Measurements from ENCODE around the gene MYL5. TPM values are rescaled to one million over a fixed set of nuclear protein-coding genes. Genes with fewer than 3 reads are reported as not detected.

MYL5 gene
- total and polyA plus RNA-seq, 2 of the 13 experiments (the other 11 are each of a cell fraction or from before 2014, with no cell fraction given) = 6.5 to 16.0 TPM

DNA sequence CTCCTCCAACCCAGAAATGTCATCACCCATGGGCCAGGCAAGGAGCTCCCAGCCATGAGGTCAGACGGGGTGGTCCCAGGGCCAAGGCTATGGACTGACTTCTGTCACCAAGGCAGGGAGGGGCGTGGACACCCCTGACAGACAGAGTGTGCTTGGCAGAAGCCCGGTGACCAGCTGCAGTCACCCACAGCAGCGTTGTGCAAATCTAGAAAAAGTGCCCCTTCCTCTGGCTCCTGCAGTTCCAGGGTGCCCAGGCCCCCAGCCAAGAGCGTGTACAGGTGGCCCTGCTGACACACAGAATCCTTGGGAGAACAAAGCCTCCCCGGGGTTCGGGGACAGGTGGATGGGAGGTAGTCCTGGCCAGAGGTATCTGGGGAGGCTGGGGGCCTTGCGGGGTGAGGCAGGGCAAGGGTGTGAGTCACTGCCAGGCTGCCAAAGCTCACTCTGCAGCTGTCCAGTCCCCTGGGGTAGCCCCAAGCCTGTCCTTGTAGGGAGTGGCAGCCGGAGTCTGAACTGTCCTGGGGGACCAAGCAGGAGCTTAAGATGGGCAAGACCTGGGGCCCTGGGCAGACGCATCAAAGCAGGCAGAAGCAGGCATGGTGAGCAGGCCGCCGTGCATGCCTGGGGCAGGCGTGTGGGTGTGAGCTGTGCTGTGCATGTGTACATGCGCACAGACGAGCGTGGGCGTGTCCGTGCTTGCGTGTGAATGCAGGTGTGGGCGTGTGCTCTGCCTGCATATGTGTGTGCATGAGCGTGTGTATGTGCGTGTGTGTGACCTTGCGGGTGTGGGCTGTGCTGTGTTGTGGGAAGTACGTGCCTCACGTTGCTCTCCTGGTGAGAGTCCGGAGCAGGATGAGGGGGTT, 3.3 kb downstream of the MYL5 start (continued):
- TF ChIP-seq, protein P1, sequence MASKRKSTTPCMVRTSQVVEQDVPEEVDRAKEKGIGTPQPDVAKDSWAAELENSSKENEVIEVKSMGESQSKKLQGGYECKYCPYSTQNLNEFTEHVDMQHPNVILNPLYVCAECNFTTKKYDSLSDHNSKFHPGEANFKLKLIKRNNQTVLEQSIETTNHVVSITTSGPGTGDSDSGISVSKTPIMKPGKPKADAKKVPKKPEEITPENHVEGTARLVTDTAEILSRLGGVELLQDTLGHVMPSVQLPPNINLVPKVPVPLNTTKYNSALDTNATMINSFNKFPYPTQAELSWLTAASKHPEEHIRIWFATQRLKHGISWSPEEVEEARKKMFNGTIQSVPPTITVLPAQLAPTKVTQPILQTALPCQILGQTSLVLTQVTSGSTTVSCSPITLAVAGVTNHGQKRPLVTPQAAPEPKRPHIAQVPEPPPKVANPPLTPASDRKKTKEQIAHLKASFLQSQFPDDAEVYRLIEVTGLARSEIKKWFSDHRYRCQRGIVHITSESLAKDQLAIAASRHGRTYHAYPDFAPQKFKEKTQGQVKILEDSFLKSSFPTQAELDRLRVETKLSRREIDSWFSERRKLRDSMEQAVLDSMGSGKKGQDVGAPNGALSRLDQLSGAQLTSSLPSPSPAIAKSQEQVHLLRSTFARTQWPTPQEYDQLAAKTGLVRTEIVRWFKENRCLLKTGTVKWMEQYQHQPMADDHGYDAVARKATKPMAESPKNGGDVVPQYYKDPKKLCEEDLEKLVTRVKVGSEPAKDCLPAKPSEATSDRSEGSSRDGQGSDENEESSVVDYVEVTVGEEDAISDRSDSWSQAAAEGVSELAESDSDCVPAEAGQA (IDR thresholded peaks at IDR 0.05; ENCODE audit: low read depth) = no peak
- TF ChIP-seq, protein P1 (CRISPR knock-in tag; IDR thresholded peaks at IDR 0.05; ENCODE audit: borderline replicate concordance) = no peak
- TF ChIP-seq ZNF557 (CRISPR knock-in tag; IDR thresholded peaks at IDR 0.05) (no peak), KDM2A (CRISPR knock-in tag; IDR thresholded peaks at IDR 0.05; ENCODE audit: borderline replicate concordance, low read depth) (peak; percentile 83; the same call in 1 of the 2 replicates), IKZF1 (IDR thresholded peaks at IDR 0.05) (no peak), ZNF18 (CRISPR knock-in tag; IDR thresholded peaks at IDR 0.05; ENCODE audit: insufficient replicate concordance) (no peak), THYN1 (CRISPR knock-in tag; IDR thresholded peaks at IDR 0.05; ENCODE audit: borderline replicate concordance, low read depth) (no peak), ZNF720 (CRISPR knock-in tag; IDR thresholded peaks at IDR 0.05) (0 out of 2 replicates have a peak, but pooled peaks have one; percentile 64), NFIB (CRISPR knock-in tag; IDR thresholded peaks at IDR 0.05; ENCODE audit: borderline replicate concordance) (no peak), BHLHE40 (IDR thresholded peaks at IDR 0.05; ENCODE audit: low read length) (0 out of 2 replicates have a peak, but pooled peaks have one; percentile 16), HNRNPLL (IDR thresholded peaks at IDR 0.05; ENCODE audit: low read depth, low read length, poor library complexity, severe bottlenecking) (peak; percentile 40), GTF2F1 (IDR thresholded peaks at IDR 0.05; ENCODE audit: low read length) (no peak), ZNF687 (CRISPR knock-in tag; IDR thresholded peaks at IDR 0.05) (peak; percentile 82), MTF1 (CRISPR knock-in tag; IDR thresholded peaks at IDR 0.05) (no peak), KDM4B (CRISPR knock-in tag; IDR thresholded peaks at IDR 0.05) (no peak), RAD21 (CRISPR knock-in tag; IDR thresholded peaks at IDR 0.05) (no peak), JDP2 (CRISPR knock-in tag; IDR thresholded peaks at IDR 0.05; ENCODE audit: borderline replicate concordance) (no peak)
